Lung (tissue), 12 donors: ENCODE data around the gene HMCN2. TPM values are rescaled to one million over a fixed set of nuclear protein-coding genes. Genes with fewer than 3 reads are reported as not detected.

Experiments
- ATAC-seq: fragments of 200-7000 bp; cut with Tn5 transposase; one replicate; pipeline ENCODE4 v1.9.1; 2020; ENCODE audit warnings: moderate number of reproducible peaks; ENCODE audit not compliant: insufficient read depth, low FRiP score
- DNase-seq, 3 donors: peaks; one replicate each; pipeline ENCODE4 v3.0.0-alpha.2; 2013 to 2017
- H3K27ac ChIP-seq, 2 donors: one replicate each; pipeline ENCODE4 v1.5.1; 2013; ENCODE audit warnings: mild to moderate bottlenecking in 2 of 2, moderate library complexity in 2 of 2, control low read depth in 1 of 2, inconsistent platforms in 1 of 2, low read depth in 1 of 2, low read length in 1 of 2
- H3K27me3 ChIP-seq, 3 donors: one replicate each; pipeline ENCODE4 v1.5.1; 2013; ENCODE audit warnings: low read length in 2 of 3; ENCODE audit not compliant: control insufficient read depth in 3 of 3, insufficient read depth in 3 of 3
- H3K36me3 ChIP-seq, 4 donors: one replicate each; pipeline ENCODE4 v1.5.1; 2013; ENCODE audit warnings: low read length in 4 of 4, mild to moderate bottlenecking in 1 of 4, moderate library complexity in 1 of 4; ENCODE audit not compliant: control insufficient read depth in 4 of 4, insufficient read depth in 4 of 4
- H3K4me1 ChIP-seq, 5 donors: one replicate each; pipeline ENCODE4 v1.5.1; 2013; ENCODE audit warnings: low read length in 5 of 5, mild to moderate bottlenecking in 2 of 5, moderate library complexity in 1 of 5; ENCODE audit not compliant: control insufficient read depth in 5 of 5, insufficient read depth in 5 of 5
- H3K4me3 ChIP-seq: one replicate; pipeline ENCODE4 v1.5.1; 2013; ENCODE audit warnings: mild to moderate bottlenecking, control low read depth, moderate library complexity
- H3K9ac ChIP-seq, 2 donors: one replicate each; pipeline ENCODE4 v1.5.1; 2013; ENCODE audit warnings: low read length in 2 of 2, control low read depth in 1 of 2; ENCODE audit not compliant: insufficient read depth in 1 of 2
- H3K9me3 ChIP-seq, 4 donors: one replicate each; pipeline ENCODE4 v1.5.1; 2013; ENCODE audit warnings: low read length in 3 of 4, mild to moderate bottlenecking in 1 of 4, moderate library complexity in 1 of 4; ENCODE audit not compliant: control insufficient read depth in 4 of 4, insufficient read depth in 3 of 4
- CTCF ChIP-seq: IDR thresholded peaks from 2 replicates; pipeline ENCODE4 v1.5.1; 2012; ENCODE audit warnings: mild to moderate bottlenecking; ENCODE audit errors: control extremely low read depth, extremely low read depth
- WGBS, 2 donors: extraction: QIAGEN DNeasy Blood & Tissue Kit; methylation state at CpG; one replicate each; pipeline ENCODE4 v1.1.7; 2013; 5-methylcytosine and 5-hydroxymethylcytosine counted together
- polyA plus RNA-seq, 2 donors: library from polyadenylated mRNA; stranded (reverse); fragments of 200-250 nt; gene quantifications; one replicate each; pipeline ENCODE4 v1.2.1, GENCODE V29; 2013
- total RNA-seq, 2 donors: library from RNA; depleted of rRNA in 1 of 2; stranded (reverse); fragments of >200 nt in 1 of 2; gene quantifications; one replicate each; pipeline ENCODE4 v1.2.1, GENCODE V29; 2014 to 2021
- donor health status: control.
- donor health status: control.
- donor health status: Bipolar disorder and iron deficiency.
- donor health status: healthy.
- donor health status: DM: yes; HTN: yes; CAD: no.

Gene HMCN2
- total and polyA plus RNA-seq, 4 donors = 2.1 to 5.2 (median 3.7) TPM

GRCh38 chr9:130343445-130343918 lies 77.9 kb downstream of the HMCN2 start:
- peak; percentile 23 for TF ChIP-seq CTCF
- 26 to 36% methylated on average over 10 to 12 of the region's 12 CpGs for WGBS, 2 donors
- H3K4me3 ChIP-seq = no peak overlapping the region
- peaks cover 0 to 9% (median 3%) of the 10 kb centered on the region in 3 donors for H3K27me3 ChIP-seq
- H3K4me1 ChIP-seq = no peaks in the 10 kb centered on the region
- no peak overlapping the region for H3K9ac ChIP-seq
- H3K9me3 ChIP-seq = peaks cover 0 to 2% (median 0%) of the 10 kb centered on the region in 4 donors
- DNase-seq (no peak), ATAC-seq (no peak)
- H3K27ac ChIP-seq = no peak overlapping the region
- H3K36me3 ChIP-seq = no peaks in the 10 kb centered on the region

- no peak overlapping the region for H3K27ac ChIP-seq
- no peak overlapping the region for H3K4me3 ChIP-seq
- 92 to 93% methylated on average over 1 of the region's 1 CpG for WGBS, 2 donors
- DNase-seq (no peak), ATAC-seq (no peak)
- H3K9ac ChIP-seq = no peak overlapping the region
- H3K27me3 ChIP-seq = peaks cover 0 to 9% (median 3%) of the 10 kb centered on the region in 3 donors
- no peak for TF ChIP-seq CTCF
- H3K36me3 ChIP-seq = no peaks in the 10 kb centered on the region
- peaks cover 0 to 2% (median 0%) of the 10 kb centered on the region in 4 donors for H3K9me3 ChIP-seq
- no peaks in the 10 kb centered on the region for H3K4me1 ChIP-seq
Observed at GRCh38 chr9:130344366-130344765, 78.8 kb downstream of the HMCN2 start.

- H3K9ac ChIP-seq = no peak overlapping the region
- no peaks in the 10 kb centered on the region for H3K36me3 ChIP-seq
- WGBS, 2 donors = 78 to 86% methylated on average over 9 of the region's 9 CpGs
- H3K9me3 ChIP-seq = peaks cover 0 to 2% (median 0%) of the 10 kb centered on the region in 4 donors
- no peaks in the 10 kb centered on the region for H3K4me1 ChIP-seq
- no peak for ATAC-seq
- H3K27me3 ChIP-seq = peaks cover 0 to 9% (median 3%) of the 10 kb centered on the region in 3 donors
- H3K27ac ChIP-seq = peak overlapping the region in 1 of 2 donors; percentile 18
- H3K4me3 ChIP-seq = no peak overlapping the region
- TF ChIP-seq CTCF = no peak
- DNase-seq = no peak
Observed at GRCh38 chr9:130345009-130345896, 79.7 kb downstream of the HMCN2 start.
